HepG2 (cell line): Measurements from ENCODE around the gene EPB41L2. TPM values are rescaled to one million over a fixed set of nuclear protein-coding genes. Genes with fewer than 3 reads are reported as not detected.

ENCODE experiments used
- CREB3 ChIP-seq: sonication (generic); formaldehyde crosslinking; IDR thresholded peaks from 2 replicates; pipeline ENCODE4 v1.5.0; 2020; ENCODE audit warnings: missing genetic modification reagents
- HDAC2 ChIP-seq: sonication (generic); formaldehyde crosslinking; IDR thresholded peaks from 2 replicates; pipeline ENCODE4 v1.4.0; 2020; ENCODE audit warnings: missing genetic modification reagents
- JUND ChIP-seq: sonication (generic); formaldehyde crosslinking; IDR thresholded peaks from 2 replicates; pipeline ENCODE4 v1.8.0; 2022; ENCODE audit warnings: mild to moderate bottlenecking, missing genetic modification reagents
- MED8 ChIP-seq: sonication (generic); formaldehyde crosslinking; IDR thresholded peaks from 2 replicates; pipeline ENCODE4 v1.8.1; 2023; ENCODE audit warnings: mild to moderate bottlenecking, missing genetic modification reagents; ENCODE audit not compliant: insufficient replicate concordance
- MZF1 ChIP-seq: sonication (generic); formaldehyde crosslinking; IDR thresholded peaks from 2 replicates; pipeline ENCODE4 v1.8.1; 2023; ENCODE audit warnings: mild to moderate bottlenecking, missing genetic modification reagents, borderline replicate concordance
- NFATC3 ChIP-seq: sonication (generic); formaldehyde crosslinking; IDR thresholded peaks from 2 replicates; pipeline ENCODE4 v1.5.1; 2020; ENCODE audit warnings: mild to moderate bottlenecking, missing genetic modification reagents
- NFKB2 ChIP-seq: sonication (generic); formaldehyde crosslinking; IDR thresholded peaks from 2 replicates; pipeline ENCODE4 v1.4.0; 2020; ENCODE audit warnings: missing genetic modification reagents, borderline replicate concordance
- RAD21 ChIP-seq: fragments of 450-650 bp; formaldehyde crosslinking; IDR thresholded peaks from 2 replicates; pipeline ENCODE4 v1.5.0; 2020; ENCODE audit warnings: mild to moderate bottlenecking
- RELA ChIP-seq: sonication (generic); formaldehyde crosslinking; IDR thresholded peaks from 2 replicates; pipeline ENCODE4 v1.4.0; 2020; ENCODE audit warnings: missing genetic modification reagents
- SAFB2 ChIP-seq: sonication (generic); formaldehyde crosslinking; IDR thresholded peaks from 2 replicates; pipeline ENCODE4 v1.5.1; 2020; ENCODE audit warnings: missing genetic modification reagents, low read depth, mild to moderate bottlenecking, borderline replicate concordance
- SETDB1 ChIP-seq: sonication (generic); formaldehyde crosslinking; IDR thresholded peaks from 2 replicates; pipeline ENCODE4 v1.5.1; 2020; ENCODE audit warnings: missing genetic modification reagents, mild to moderate bottlenecking, borderline replicate concordance
- ZBTB25 ChIP-seq: IDR thresholded peaks from 2 replicates; pipeline ENCODE4 v1.6.1; 2018; ENCODE audit warnings: missing genetic modification reagents
- ZNF17 ChIP-seq: sonication (generic); formaldehyde crosslinking; IDR thresholded peaks from 2 replicates; pipeline ENCODE4 v1.5.0; 2020; ENCODE audit warnings: mild to moderate bottlenecking, missing genetic modification reagents
- ZNF292 ChIP-seq: sonication (generic); formaldehyde crosslinking; IDR thresholded peaks from 2 replicates; pipeline ENCODE4 v1.8.1; 2022; ENCODE audit warnings: mild to moderate bottlenecking, low read depth, missing genetic modification reagents, borderline replicate concordance
- ZNF362 ChIP-seq: sonication (generic); formaldehyde crosslinking; IDR thresholded peaks from 2 replicates; pipeline ENCODE4 v1.4.0; 2020; ENCODE audit warnings: missing genetic modification reagents, mild to moderate bottlenecking, borderline replicate concordance
- ZNF569 ChIP-seq: sonication (generic); formaldehyde crosslinking; IDR thresholded peaks from 2 replicates; pipeline ENCODE4 v1.5.0; 2020; ENCODE audit warnings: mild to moderate bottlenecking, missing genetic modification reagents, moderate library complexity, borderline replicate concordance
- ZNF577 ChIP-seq: sonication (generic); formaldehyde crosslinking; IDR thresholded peaks from 2 replicates; pipeline ENCODE4 v1.4.0; 2020; ENCODE audit warnings: mild to moderate bottlenecking, low read depth, missing genetic modification reagents, borderline replicate concordance
- ZNF597 ChIP-seq: sonication (generic); formaldehyde crosslinking; IDR thresholded peaks from 2 replicates; pipeline ENCODE4 v1.5.0; 2020; ENCODE audit warnings: missing genetic modification reagents
- ZNF652 ChIP-seq: IDR thresholded peaks from 2 replicates; pipeline ENCODE4 v1.6.1; 2016; ENCODE audit warnings: low read depth, borderline replicate concordance
- ZNF678 ChIP-seq: sonication (generic); formaldehyde crosslinking; IDR thresholded peaks from 2 replicates; pipeline ENCODE4 v1.4.0; 2020; ENCODE audit warnings: mild to moderate bottlenecking, missing genetic modification reagents
- ZNF737 ChIP-seq: sonication (generic); formaldehyde crosslinking; IDR thresholded peaks from 2 replicates; pipeline ENCODE4 v1.5.0; 2020; ENCODE audit warnings: missing genetic modification reagents, mild to moderate bottlenecking, borderline replicate concordance
- polyA plus RNA-seq, 8 experiments: library from polyadenylated mRNA; depleted of rRNA in 3 of 8; stranded (reverse) in 7 of 8; unstranded in 1 of 8; fragments of >200 nt; fragmentation: Illumina TruSeq in 4 of 8; extraction: Trizol in 4 of 8; gene quantifications; 2 replicates each; pipeline versions ENCODE4 v1.2.1 to v1.2.3, GENCODE V29; 2011 to 2016; ENCODE audit warnings: low read depth in 4 of 8, missing spikeins in 1 of 8, mixed read lengths in 1 of 8; ENCODE audit not compliant: insufficient read depth in 1 of 8
- total RNA-seq, 5 experiments: library from RNA; depleted of rRNA; stranded (reverse); fragments of >200 nt; fragmentation: Illumina TruSeq; extraction: Trizol; gene quantifications; 2 replicates each; pipeline ENCODE4 v1.2.3, GENCODE V29; 2016; ENCODE audit warnings: low read depth in 1 of 5
- TF ChIP-seq, protein P1 (sequence below): sonication (generic); formaldehyde crosslinking; IDR thresholded peaks from 2 replicates; pipeline ENCODE4 v1.4.0; 2020; ENCODE audit warnings: mild to moderate bottlenecking, missing genetic modification reagents, borderline replicate concordance
- TF ChIP-seq, protein P2 (sequence below): sonication (generic); formaldehyde crosslinking; IDR thresholded peaks from 2 replicates; pipeline ENCODE4 v1.9.0; 2021; ENCODE audit warnings: missing genetic modification reagents, borderline replicate concordance

EPB41L2 gene
- total and polyA plus RNA-seq, 2 of the 13 experiments (the other 11 are each of a cell fraction or from before 2014, with no cell fraction given): 41.7 to 56.4 TPM

GRCh38 chr6:130853555-130854183, 209.4 kb downstream of the EPB41L2 start (continued):
- no peak for TF ChIP-seq JUND
- peak; percentile 38 for TF ChIP-seq MED8 (CRISPR knock-in tag)
- TF ChIP-seq SETDB1 (CRISPR knock-in tag): no peak
- TF ChIP-seq ZNF292 (CRISPR knock-in tag): peak; percentile 94
- TF ChIP-seq NFKB2 (CRISPR knock-in tag): no peak
- no peak for TF ChIP-seq CREB3 (CRISPR knock-in tag)
- TF ChIP-seq ZNF597 (CRISPR knock-in tag): no peak
- TF ChIP-seq RELA (CRISPR knock-in tag): no peak
- TF ChIP-seq ZNF678 (CRISPR knock-in tag): no peak
- TF ChIP-seq ZBTB25 (CRISPR knock-in tag): no peak
- no peak for TF ChIP-seq ZNF737 (CRISPR knock-in tag)
- no peak for TF ChIP-seq NFATC3 (CRISPR knock-in tag)
- peak; percentile 77; the same call in 1 of the 2 replicates for TF ChIP-seq SAFB2 (CRISPR knock-in tag)
- no peak for TF ChIP-seq ZNF17 (CRISPR knock-in tag)
- TF ChIP-seq ZNF569 (CRISPR knock-in tag): peak; percentile 46; the same call in 1 of the 2 replicates
- TF ChIP-seq RAD21 (CRISPR knock-in tag): peak; percentile 7; the same call in 1 of the 2 replicates
- TF ChIP-seq ZNF652 (CRISPR knock-in tag): no peak
- no peak for TF ChIP-seq MZF1 (CRISPR knock-in tag)
- peak; percentile 90 for TF ChIP-seq HDAC2 (CRISPR knock-in tag)
- no peak for TF ChIP-seq ZNF577
- TF ChIP-seq ZNF362 (CRISPR knock-in tag): no peak
- TF ChIP-seq, protein P1, sequence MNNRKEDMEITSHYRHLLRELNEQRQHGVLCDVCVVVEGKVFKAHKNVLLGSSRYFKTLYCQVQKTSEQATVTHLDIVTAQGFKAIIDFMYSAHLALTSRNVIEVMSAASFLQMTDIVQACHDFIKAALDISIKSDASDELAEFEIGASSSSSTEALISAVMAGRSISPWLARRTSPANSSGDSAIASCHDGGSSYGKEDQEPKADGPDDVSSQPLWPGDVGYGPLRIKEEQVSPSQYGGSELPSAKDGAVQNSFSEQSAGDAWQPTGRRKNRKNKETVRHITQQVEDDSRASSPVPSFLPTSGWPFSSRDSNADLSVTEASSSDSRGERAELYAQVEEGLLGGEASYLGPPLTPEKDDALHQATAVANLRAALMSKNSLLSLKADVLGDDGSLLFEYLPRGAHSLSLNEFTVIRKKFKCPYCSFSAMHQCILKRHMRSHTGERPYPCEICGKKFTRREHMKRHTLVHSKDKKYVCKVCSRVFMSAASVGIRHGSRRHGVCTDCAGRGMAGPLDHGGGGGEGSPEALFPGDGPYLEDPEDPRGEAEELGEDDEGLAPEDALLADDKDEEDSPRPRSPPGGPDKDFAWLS (CRISPR knock-in tag): no peak
- TF ChIP-seq, protein P2, sequence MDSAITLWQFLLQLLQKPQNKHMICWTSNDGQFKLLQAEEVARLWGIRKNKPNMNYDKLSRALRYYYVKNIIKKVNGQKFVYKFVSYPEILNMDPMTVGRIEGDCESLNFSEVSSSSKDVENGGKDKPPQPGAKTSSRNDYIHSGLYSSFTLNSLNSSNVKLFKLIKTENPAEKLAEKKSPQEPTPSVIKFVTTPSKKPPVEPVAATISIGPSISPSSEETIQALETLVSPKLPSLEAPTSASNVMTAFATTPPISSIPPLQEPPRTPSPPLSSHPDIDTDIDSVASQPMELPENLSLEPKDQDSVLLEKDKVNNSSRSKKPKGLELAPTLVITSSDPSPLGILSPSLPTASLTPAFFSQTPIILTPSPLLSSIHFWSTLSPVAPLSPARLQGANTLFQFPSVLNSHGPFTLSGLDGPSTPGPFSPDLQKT: no peak
